Motor neuron (in vitro differentiated cells): ENCODE results near the gene SIRPD. TPM values are rescaled to one million over a fixed set of nuclear protein-coding genes. Genes with fewer than 3 reads are reported as not detected.
"Not testable (repeated sequence)": the region's sequence is repeated elsewhere in the genome, so short reads cannot be mapped to it uniquely, and the experiment has no call there.

Experiments used
- ATAC-seq, 8 experiments: fragments of 200-7000 bp; cut with Tn5 transposase; replicated peaks in 6 of 8; 2 replicates each; pipeline ENCODE4 v1.8.0; 2021; ENCODE audit warnings: mild to moderate bottlenecking in 8 of 8, moderate library complexity in 8 of 8
- H3K27ac ChIP-seq, 2 donors: fragments of 250-450 bp; sonication (Bioruptor Pico); 2 replicates each; pipeline ENCODE4 v1.9.0; 2021; ENCODE audit warnings: antibody characterized with exemption in 2 of 2, mild to moderate bottlenecking in 2 of 2, moderate library complexity in 1 of 2
- H3K4me1 ChIP-seq, 2 donors: fragments of 250-450 bp; sonication (Bioruptor Pico); replicated peaks in 1 of 2; 2 replicates each; pipeline ENCODE4 v1.6.1; 2021; ENCODE audit warnings: antibody characterized with exemption in 2 of 2, mild to moderate bottlenecking in 2 of 2, moderate library complexity in 1 of 2
- H3K4me3 ChIP-seq, 5 donors: fragments of 250-450 bp; sonication (Bioruptor Pico); 2 replicates each; pipeline ENCODE4 v1.9.0; 2021; ENCODE audit warnings: antibody characterized with exemption in 5 of 5, mild to moderate bottlenecking in 5 of 5, moderate library complexity in 4 of 5
- WGBS, 10 experiments: fragments of 450-650 bp; shearing (Covaris generic); methylation state at CpG; one replicate each; pipeline ENCODE4 v1.0.0; 2022; 5-methylcytosine and 5-hydroxymethylcytosine counted together
- in situ Hi-C, 9 experiments: fragments of 400-800 bp; cut with MboI; loops; one replicate each; pipeline ENCODE4 v1.15.0; 2021; ENCODE audit warnings: low sequenced_read_pairs in 9 of 9, low pct_unique_long_range_greater_than_20kb in 2 of 9; ENCODE audit not compliant: unreplicated experiment in 9 of 9
- total RNA-seq, 8 experiments: library from RNA; unstranded; fragments of 300-600 nt; gene quantifications; 2 replicates each; pipeline versions ENCODE4 v1.2.3 to v1.2.4, GENCODE V29; 2022

Gene SIRPD
- under 1 TPM in 4 of 8 experiments, not detected in 4; 0.13 to 0.28 (median 0.17) TPM for total RNA-seq

- H3K27ac ChIP-seq, result no peak within 1 kb of the TSS
- in situ Hi-C loops, result no loop called here
- 30 to 36% methylated on average over 2 of the region's 2 CpGs; no CpG with 5 or more reads in 8 of the 10 experiments for WGBS, 10 experiments
- no peak for ATAC-seq
- H3K4me1 ChIP-seq, result no peaks in the 10 kb centered on the region
- no peak within 1 kb of the TSS for H3K4me3 ChIP-seq
Observed at GRCh38 chr20:1557605-1558004, at the start of gene SIRPD. Gene SIRPD (minus strand): TSS chr20:1557705. CDS start chr20:1557653, 52 bp downstream.

- ATAC-seq, result no peak
- Histone ChIP-seq H3K4me1 (no peaks in the 10 kb centered on the region), H3K4me3 (no peak overlapping the region), H3K27ac (no peak overlapping the region)
- in situ Hi-C loops, result no loop called here
- no CpG with 5 or more reads among the region's 5 CpGs for WGBS, 10 experiments
Observed at GRCh38 chr20:1600736-1601135, 43.2 kb upstream of the SIRPD start.

- ATAC-seq, result no peak
- no peaks in the 10 kb centered on the region for H3K4me1 ChIP-seq
- WGBS, 10 experiments, result no CpG with 5 or more reads among the region's 1 CpG
- in situ Hi-C loops, result no loop called here
- no peak overlapping the region for H3K27ac ChIP-seq
- no peak overlapping the region for H3K4me3 ChIP-seq
Observed at GRCh38 chr20:1595333-1595732, 37.8 kb upstream of the SIRPD start.

- in situ Hi-C loops, result no loop called here
- Histone ChIP-seq H3K4me3 (no peak overlapping the region), H3K27ac (no peak overlapping the region), H3K4me1 (no peaks in the 10 kb centered on the region)
- no peak for ATAC-seq
- WGBS, 10 experiments, result 0 to 48% methylated on average over 2 to 3 of the region's 9 CpGs; no CpG with 5 or more reads in 8 of the 10 experiments
Observed at GRCh38 chr20:1588533-1589460, 31.3 kb upstream of the SIRPD start.

- Histone ChIP-seq H3K27ac (no peak overlapping the region), H3K4me1 (no peaks in the 10 kb centered on the region), H3K4me3 (no peak overlapping the region)
- ATAC-seq, result no peak
- WGBS, 10 experiments, result 50% methylated on average over 1 of the region's 3 CpGs; no CpG with 5 or more reads in 9 of the 10 experiments
- in situ Hi-C loops, result no loop called here
Observed at GRCh38 chr20:1587781-1588532, 30.5 kb upstream of the SIRPD start.

- in situ Hi-C loops, result no loop called here
- WGBS, 10 experiments, result 8 to 89% (median 62%) methylated on average over 1 to 6 of the region's 6 CpGs; no CpG with 5 or more reads in 3 of the 10 experiments
- no peak for ATAC-seq
- Histone ChIP-seq H3K4me1 (no peaks in the 10 kb centered on the region), H3K27ac (no peak overlapping the region), H3K4me3 (no peak overlapping the region)
Observed at GRCh38 chr20:1579488-1579887, 22.0 kb upstream of the SIRPD start.

- in situ Hi-C loops, result no loop called here
- Histone ChIP-seq H3K4me1 (no peaks in the 10 kb centered on the region), H3K4me3 (no peak overlapping the region), H3K27ac (no peak overlapping the region)
- WGBS, 10 experiments, result 55 to 100% (median 93%) methylated on average over 1 to 4 of the region's 4 CpGs; no CpG with 5 or more reads in 6 of the 10 experiments
- ATAC-seq, result no peak
Observed at GRCh38 chr20:1577906-1578305, 20.4 kb upstream of the SIRPD start.

- H3K4me3 ChIP-seq, in situ Hi-C loops, H3K27ac ChIP-seq, ATAC-seq, H3K4me1 ChIP-seq: not testable (repeated sequence)
- WGBS, 10 experiments, result 0 to 80% (median 30%) methylated on average over 1 to 2 of the region's 2 CpGs; no CpG with 5 or more reads in 6 of the 10 experiments
Observed at GRCh38 chr20:1577313-1577712, 19.8 kb upstream of the SIRPD start.

- in situ Hi-C loops, result no loop called here
- WGBS, 10 experiments, result 17 to 90% (median 69%) methylated on average over 1 to 3 of the region's 3 CpGs; no CpG with 5 or more reads in 3 of the 10 experiments
- ATAC-seq, result no peak
- H3K4me3 ChIP-seq, result no peak overlapping the region
- no peak overlapping the region for H3K27ac ChIP-seq
- H3K4me1 ChIP-seq, result no peaks in the 10 kb centered on the region
Observed at GRCh38 chr20:1576641-1577040, 19.1 kb upstream of the SIRPD start.

- WGBS, 10 experiments, result no CpG with 5 or more reads among the region's 1 CpG
- in situ Hi-C loops, H3K27ac ChIP-seq, ATAC-seq, H3K4me3 ChIP-seq, H3K4me1 ChIP-seq: not testable (repeated sequence)
Observed at GRCh38 chr20:1576003-1576402, 18.5 kb upstream of the SIRPD start.

GRCh38 chr20:1571583-1571982, 14.1 kb upstream of the SIRPD start:
- H3K4me1 ChIP-seq, H3K4me3 ChIP-seq, in situ Hi-C loops, H3K27ac ChIP-seq, ATAC-seq: not testable (repeated sequence)
- WGBS, 10 experiments, result 69 to 100% (median 85%) methylated on average over 1 to 8 of the region's 8 CpGs; no CpG with 5 or more reads in 7 of the 10 experiments

- in situ Hi-C loops, result no loop called here
- no peak overlapping the region for H3K27ac ChIP-seq
- no peak overlapping the region for H3K4me3 ChIP-seq
- ATAC-seq, result no peak
- 64 to 100% (median 76%) methylated on average over 1 to 7 of the region's 7 CpGs; no CpG with 5 or more reads in 2 of the 10 experiments for WGBS, 10 experiments
- H3K4me1 ChIP-seq, result no peaks in the 10 kb centered on the region
Observed at GRCh38 chr20:1569415-1569881, 11.9 kb upstream of the SIRPD start.

- 20 to 83% (median 65%) methylated on average over 1 of the region's 1 CpG; no CpG with 5 or more reads in 4 of the 10 experiments for WGBS, 10 experiments
- Histone ChIP-seq H3K27ac (no peak overlapping the region), H3K4me3 (no peak overlapping the region), H3K4me1 (no peaks in the 10 kb centered on the region)
- in situ Hi-C loops, result no loop called here
- ATAC-seq, result no peak
Observed at GRCh38 chr20:1568163-1568490, 10.6 kb upstream of the SIRPD start.
